Sciatic nerve (tissue), 2 donors: ENCODE results near the gene EEFSEC. TPM values are rescaled to one million over a fixed set of nuclear protein-coding genes. Genes with fewer than 3 reads are reported as not detected.

Experiments used
- ATAC-seq: fragments of 200-7000 bp; cut with Tn5 transposase; one replicate; pipeline ENCODE4 v1.9.1; 2020; ENCODE audit warnings: mild to moderate bottlenecking, moderate library complexity
- DNase-seq: peaks from one replicate; pipeline ENCODE4 v3.0.0-alpha.2; 2020; ENCODE audit warnings: low spot score
- intact Hi-C: fragments of 100-400 bp; cut with DNase I; formaldehyde crosslinking; loops from one replicate; pipeline ENCODE4 v1.14.2; 2022
- total RNA-seq: library from RNA; stranded (reverse); fragmentation: NEBNext Ultra II Directional; extraction: Animal tissue kit (Norgen Biotek cat#: 25700); gene quantifications from one replicate; pipeline ENCODE4 v1.2.1, GENCODE V29; 2021
- donor health status: DM: no; HTN: no; CAD: no.
- donor health status: DM: no; HTN: no; CAD: no.

Gene EEFSEC
- total RNA-seq, 1 donor from 2014 or later: 14.8 TPM

DNA sequence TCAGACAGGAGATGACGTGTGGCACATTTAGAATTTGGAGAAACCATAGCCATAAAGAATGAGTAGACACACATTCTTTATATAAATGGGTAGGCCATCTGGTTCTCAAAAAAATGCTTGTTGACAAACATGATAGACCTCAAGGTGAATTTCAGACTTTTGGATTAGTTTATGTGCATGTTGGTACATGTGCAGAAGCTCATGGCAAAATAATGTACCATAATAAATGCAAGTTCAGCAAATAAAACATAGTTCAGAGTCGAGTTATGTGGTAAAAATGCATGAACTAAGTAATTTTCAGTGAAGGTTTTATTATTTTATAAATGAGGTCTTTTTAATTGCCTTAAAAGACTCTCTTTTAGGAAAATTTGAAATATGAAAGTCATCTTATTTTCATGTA lies 24.6 kb downstream of the EEFSEC start:
- intact Hi-C loops: no loop called here
- no peak for DNase-seq
- no peak for ATAC-seq

DNA sequence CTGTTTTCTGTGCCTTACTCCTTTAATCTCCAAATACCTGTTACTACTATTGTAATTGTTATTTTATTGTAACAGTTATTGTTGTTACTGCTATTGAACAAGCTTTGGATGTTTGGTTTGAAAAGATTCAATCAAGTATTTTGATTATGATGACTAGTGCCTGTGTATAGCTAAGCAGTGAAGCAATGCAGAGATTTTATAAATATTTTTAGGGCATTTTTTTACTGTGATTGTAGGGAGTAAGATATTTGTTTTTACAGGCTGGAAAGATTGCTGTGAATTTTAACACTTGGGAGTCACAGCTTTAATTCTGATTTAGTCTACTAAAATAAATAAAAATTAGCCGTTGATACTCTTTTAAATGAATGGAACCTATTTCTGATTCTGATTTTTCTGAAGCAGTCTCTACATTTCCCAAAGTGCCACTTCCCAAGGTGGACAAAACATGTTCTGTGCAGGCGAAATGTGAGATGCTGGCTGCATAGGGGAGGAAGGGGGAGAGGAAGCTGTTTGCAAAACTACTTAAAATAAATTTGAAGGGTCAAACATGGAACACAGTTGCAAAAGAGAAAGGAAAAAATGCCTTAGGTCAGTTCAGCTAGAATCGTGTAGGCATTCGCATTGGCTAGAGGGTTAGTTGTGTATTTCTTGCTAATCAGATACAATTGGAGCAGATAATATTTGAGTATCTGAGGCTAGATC lies 25.7 kb downstream of the EEFSEC start:
- intact Hi-C loops: no loop called here
- ATAC-seq: peak; percentile 48
- DNase-seq: no peak

DNA sequence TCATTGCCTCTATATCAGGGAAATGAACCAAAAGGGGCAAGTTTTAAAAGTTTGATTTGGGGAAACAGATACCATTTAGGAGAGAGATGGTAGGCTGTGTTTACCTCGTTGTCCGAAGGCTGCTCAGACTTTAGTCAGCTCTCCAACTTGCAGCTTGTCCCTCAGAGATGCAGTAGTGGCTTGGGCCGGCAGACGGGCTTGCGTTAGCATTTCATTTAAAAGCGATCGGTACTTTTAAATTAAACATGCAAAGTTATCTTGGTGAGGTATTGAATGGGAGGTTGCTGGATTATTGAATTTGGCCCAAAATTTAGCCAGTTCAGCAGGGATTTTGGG lies 26.2 kb downstream of the EEFSEC start:
- ATAC-seq (peak; percentile 46), DNase-seq (no peak)
- intact Hi-C loops: no loop called here

DNA sequence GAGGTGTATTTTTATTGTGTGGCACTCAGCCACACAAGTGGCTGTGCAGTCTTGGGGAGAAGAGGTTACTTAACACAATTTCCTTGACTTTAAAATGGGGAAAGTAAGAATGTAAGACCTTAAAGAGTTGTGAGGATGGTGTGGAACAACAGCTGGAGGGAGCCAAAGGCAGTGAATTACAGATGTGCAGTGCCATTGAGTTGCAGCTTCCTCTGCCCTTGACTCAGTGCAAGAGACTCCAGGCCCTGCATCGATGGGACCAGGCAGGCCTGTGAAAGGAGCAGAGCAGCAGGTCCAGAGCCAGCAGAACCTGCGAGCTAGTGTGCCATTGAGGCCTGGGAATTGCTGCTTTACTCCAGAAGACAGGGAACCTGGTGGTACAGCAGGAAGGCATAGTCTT lies 27.2 kb downstream of the EEFSEC start:
- ATAC-seq (peak; percentile 81), DNase-seq (no peak)
- intact Hi-C loops: no loop called here

DNA sequence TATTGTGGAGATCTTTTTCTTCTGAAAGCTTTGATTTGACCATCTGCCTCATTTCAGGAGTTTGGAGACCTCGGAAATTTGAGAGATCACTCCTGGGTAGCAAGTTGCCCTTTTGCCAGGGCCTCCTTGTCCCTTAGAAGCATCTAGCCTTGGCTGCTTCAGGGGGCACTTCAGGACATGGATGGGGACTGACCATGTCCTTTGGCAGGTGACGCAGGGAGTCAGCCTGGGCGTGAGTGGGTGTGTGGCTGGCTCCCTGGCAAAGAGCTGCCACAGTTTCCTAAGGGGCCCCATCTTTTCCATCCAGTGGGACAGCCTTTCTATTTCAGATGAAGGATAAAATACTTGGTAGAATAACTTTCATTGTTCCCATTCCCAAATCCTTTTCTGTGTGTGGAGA lies 27.6 kb downstream of the EEFSEC start:
- ATAC-seq: no peak
- intact Hi-C loops: no loop called here
- no peak for DNase-seq

DNA sequence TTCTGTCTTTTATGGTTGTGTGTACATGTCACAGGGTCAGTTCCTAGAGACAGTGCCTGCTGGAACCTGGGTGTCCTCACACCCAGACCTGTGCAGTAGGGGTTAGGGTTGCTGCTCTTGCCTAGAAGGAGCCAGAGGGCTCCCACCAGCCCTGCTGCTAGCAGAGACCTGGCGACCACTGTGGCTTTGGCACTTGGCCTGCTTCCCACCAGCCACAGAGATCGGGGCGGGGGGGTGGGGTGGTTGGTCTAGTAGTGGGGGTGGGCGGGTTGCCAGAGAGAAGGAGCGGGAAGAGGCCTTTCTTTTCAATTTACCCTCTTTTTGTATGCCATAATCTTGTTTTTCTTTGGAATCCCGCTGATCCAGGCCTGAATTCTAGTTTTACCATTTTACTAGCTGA lies 29.4 kb downstream of the EEFSEC start:
- ATAC-seq (no peak), DNase-seq (no peak)
- intact Hi-C loops: no loop called here

DNA sequence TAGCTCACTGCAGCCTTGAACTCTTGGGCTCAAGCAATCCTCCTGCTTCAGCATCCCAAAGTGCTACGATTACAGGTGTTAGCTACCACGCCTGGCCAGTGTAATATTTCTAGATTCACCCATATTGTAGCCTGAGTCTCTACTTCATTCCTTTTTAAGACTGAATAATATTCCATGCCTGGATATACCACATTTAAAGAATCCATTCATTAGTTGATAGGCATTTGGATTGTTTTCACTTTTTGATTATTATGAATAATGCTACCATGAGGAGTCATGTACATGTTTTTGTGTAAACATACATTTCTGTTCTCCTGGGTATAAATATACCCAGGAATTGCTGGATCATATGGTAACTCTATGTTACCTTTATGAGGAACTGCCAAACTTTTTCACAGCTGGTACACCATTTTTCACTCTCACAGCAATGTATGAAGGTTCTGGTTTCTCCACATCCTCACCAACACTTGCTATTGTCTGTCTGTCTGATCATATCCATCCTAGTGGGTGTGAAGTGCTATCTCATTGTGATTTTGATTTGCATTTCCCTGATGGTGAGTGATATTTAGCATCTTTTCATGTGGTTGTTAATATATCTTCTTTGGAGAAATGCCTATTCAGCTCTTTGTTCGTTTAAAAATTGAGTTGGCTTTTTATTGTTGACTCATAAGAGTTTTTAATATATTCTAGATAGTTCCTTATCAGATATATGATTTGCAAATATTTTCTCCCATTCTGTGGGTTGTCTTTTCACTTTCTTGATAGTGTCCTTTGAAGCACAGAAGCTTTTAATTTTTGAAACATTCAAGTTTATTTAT lies 32.6 kb downstream of the EEFSEC start:
- ATAC-seq (no peak), DNase-seq (no peak)
- intact Hi-C loops: no loop called here

DNA sequence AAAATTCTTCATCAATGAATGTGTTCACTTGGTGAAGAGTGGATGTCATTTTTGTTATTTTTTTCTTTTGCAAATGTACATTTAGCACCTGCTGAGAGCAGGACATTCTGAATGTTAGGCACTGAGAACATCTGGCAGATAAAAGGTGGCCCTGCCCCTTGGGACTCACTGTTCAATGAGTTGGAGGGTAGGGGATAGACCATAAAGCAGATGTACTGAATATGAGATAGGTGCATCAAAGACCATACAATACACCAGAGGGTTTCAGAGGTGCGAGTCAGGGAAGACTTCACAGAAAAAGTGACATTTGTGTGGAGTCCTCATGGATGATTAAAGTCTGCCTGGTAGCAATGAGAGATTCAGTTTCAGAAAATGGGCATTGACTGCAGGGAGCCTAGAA lies 34.2 kb downstream of the EEFSEC start:
- ATAC-seq (no peak), DNase-seq (no peak)
- intact Hi-C loops: no loop called here

DNA sequence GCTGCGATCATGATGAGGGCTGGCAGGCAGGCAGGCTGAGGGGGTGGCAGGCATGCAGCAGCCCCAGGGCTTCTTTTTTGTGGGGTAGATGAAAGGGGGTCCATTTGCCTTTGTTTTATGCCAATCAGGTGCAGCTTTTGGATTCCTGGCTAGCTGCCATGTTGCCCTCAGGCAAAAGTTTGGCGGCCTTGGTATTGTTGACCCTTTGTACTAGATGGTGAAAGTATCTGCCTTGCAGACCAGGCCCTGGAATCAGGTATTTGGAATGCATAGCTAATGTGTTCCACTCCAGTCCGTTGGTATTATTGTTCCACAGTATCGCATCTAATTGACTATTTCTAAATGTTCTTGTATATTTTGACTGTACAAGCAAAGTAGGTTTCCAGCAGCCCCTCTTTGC lies 35.0 kb downstream of the EEFSEC start:
- DNase-seq (no peak), ATAC-seq (no peak)
- intact Hi-C loops: no loop called here

DNA sequence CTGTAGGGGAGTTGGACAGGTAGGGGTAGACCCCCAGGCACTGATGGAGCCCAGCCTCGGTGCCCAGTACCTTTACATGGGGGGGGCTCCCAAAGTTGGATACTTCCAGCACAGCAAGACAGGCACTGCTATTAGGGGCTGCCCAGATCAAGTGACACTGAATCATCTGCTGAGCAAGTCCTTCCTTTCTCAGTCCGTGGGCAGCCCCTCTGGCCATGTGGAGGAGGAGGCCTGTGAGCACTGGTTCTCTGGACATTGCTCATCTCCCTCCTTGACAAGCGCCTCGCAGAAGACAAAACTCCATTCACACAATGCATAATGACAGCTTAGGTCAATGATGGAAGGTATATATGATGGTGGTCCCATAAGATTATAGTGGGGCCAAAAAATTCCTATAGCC lies 35.7 kb downstream of the EEFSEC start:
- intact Hi-C loops: no loop called here
- DNase-seq: no peak
- no peak for ATAC-seq

DNA sequence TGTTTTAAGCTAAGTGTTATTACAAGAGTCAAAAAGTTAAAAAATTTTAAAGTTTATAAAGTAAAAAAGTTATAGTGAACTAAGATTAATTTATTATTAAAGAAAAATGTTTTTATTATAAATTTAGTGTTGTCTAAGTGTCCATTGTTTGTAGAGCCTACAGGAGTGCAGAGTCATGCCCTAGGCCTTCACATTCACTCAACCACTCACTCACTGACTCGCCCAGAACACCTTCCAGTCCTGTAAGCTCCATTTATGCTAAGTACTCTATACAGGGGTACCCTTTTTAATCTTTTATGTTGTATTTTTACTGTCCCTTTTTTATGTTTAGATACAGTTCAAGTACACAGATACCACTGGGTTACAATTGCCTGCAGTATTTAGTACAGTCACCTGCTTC lies 37.2 kb downstream of the EEFSEC start:
- no peak for DNase-seq
- intact Hi-C loops: no loop called here
- ATAC-seq: no peak

DNA sequence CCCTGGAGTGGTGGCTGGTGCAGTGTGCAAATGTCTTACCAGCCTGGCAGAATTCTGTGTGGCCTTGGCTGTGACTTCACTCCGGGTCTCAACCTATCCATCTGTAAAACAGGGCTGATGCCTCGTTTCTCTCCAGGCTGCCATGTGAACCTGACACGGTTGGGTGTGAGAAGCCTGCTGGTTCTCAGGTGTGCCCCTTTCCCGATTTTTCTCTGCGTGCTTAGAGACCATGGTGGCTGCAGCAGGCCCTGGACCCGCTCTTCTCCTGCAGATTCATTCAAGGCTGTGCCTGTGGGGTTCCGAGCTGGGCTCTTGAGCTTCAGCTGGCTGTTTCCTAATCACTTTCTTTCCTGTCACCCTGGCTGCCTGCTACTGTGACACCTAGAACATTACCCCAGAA lies 38.9 kb downstream of the EEFSEC start:
- intact Hi-C loops: no loop called here
- no peak for DNase-seq
- no peak for ATAC-seq

DNA sequence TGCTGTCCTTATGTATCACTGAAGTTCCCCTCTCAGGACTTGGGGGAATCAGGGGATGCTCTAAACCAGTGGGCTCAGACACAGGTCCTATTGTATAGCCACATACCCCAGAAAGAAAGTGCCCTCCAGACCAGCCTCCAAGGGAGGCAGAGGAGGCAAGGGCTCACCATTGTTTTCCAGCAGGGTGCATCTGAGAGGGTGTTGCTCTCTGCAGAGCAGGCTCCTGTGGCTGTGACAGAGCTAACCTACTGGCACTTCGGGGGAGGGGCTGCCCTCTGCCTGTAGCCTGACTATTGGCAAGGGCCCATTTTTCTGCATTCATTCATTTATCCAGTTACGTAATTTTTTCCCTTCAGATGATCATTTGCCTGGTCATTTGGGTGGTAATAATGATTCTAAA lies 39.9 kb downstream of the EEFSEC start:
- ATAC-seq: no peak
- DNase-seq: no peak
- intact Hi-C loops: no loop called here

DNA sequence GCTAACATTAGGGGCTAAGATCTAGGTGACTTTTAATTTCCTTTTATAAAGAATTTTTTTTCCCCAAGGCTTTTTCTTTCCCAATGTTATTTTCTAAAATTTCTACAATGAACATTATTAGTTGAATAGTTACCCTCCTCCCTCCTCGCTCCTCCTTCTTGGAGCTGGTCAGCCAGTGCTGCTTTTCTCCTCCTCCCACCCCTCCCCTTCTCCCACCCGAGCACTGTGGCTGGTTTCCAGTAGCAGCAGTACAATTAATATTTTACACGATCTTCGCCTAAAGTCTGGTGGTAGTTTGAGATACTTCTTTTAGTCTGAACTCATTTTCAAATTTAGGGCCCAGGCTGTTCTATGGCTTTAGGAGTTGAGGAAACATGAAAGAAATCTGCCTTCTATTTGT lies 41.6 kb downstream of the EEFSEC start:
- ATAC-seq: peak; percentile 87
- intact Hi-C loops: no loop called here
- DNase-seq: no peak

DNA sequence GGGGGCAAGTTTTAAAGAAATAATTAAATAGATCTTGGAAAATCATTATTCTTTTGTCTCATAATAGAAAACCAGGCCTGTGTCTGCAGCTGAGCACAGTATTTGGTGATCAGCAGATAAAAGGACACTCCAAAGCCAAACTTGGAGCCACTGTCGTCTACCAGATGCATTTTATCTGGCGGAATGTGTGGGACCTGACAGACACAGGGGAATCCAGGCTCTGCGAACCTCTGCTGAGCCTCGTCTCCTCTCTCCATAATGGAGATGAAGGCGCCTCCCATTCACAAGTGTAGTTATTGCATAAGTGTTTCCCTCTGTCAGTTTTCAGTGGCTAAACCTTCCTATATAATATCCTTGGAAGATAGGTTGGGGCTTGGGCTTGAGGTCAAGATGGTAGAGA lies 42.1 kb downstream of the EEFSEC start:
- intact Hi-C loops: no loop called here
- ATAC-seq (peak; percentile 10), DNase-seq (no peak)

DNA sequence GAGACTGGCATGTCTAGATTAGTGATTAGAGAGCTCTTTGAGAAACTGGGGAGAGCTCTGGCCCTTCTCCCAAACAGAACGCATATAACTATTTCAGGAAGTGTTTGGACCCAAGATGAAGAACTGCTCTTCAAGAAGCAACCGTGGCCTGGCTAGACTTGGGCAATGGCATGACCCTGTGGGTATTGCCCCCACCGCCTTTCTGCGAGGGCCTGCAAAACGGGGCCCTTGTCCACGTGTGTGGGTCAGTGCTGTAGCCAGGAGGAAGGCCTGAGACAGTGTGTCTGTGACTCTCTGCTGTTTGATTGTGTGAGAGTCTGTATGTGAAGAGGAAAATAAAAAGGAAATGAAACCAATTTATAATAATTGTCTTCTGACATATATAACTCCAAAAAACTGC lies 42.5 kb downstream of the EEFSEC start:
- ATAC-seq (peak; percentile 36), DNase-seq (no peak)
- intact Hi-C loops: no loop called here

DNA sequence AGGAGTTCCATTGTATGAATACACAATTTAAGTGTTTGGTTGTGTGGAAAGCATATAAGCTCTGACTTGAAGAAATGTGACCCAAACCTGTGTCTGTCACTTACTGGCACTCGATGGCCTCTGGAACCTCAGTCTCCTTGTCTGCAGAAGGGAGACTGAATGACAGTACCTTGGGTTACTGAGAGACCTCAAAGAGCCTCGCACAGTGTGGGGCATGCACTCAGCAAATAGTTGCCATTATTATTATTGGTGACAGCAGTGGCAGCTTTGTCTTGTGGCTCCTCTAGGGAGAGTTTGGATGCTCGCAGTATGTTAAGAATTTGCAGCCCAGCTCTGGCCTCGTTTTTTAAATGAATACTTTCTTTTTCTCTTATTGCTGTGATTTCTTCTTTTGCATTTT lies 43.4 kb downstream of the EEFSEC start:
- intact Hi-C loops: no loop called here
- ATAC-seq (no peak), DNase-seq (no peak)

DNA sequence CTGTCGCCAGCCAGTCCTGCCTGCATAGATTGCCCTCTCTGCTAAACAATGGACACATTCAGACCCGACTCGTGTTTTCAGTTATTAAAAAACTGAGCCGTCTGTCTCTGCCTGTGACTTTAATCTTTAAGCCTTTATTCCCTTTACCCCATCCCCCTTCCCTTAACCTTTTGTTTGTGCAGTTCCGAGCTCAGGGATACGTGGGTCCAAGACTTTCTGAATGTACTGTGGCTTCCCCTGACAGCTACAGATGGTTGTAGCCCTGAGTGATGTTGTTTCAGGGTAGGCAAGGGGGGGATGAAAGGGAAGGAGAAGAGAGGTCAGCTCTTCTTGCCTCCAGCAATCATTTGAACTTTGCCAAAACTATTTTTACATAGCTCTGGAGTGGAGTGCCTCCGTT lies 44.6 kb downstream of the EEFSEC start:
- ATAC-seq (no peak), DNase-seq (no peak)
- intact Hi-C loops: no loop called here

DNA sequence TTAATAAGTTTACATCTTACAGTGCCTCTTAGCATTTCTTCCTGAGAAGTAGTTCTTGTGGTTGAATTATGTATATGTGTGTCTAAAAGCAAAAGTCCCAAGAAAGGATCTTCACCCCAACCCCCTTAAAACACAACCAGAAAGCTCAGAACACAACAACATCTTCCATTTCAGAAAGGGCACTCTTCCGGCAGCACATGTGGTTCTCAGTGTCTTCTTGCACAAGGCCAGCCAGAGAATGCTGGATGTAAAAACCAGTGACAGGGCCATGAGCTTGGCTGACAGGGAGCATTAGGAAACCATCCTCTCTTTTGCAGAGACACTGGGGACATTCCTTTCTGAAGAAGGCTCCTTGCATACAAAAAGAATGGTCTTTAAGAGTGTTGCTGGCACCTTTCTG lies 45.0 kb downstream of the EEFSEC start:
- intact Hi-C loops: no loop called here
- ATAC-seq: peak; percentile 61
- no peak for DNase-seq

DNA sequence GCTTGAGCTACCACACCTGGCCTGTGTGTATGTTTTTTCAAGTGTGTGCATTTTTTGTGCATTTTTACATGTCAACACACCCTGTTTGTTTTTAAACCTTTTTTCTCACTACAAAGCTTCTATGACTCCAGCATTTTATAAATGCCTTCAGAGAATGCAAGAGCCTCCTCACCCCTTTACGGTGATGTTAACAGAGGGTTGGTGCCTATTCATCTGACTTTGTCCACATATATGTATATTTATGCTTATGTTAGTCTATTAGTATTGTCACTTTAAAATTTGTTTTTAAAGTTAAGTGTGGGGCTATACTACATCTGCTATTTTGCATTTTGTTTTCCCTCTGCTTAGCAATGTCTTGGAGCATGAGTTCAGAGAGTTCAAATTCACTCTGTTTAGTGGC lies 45.8 kb downstream of the EEFSEC start:
- intact Hi-C loops: no loop called here
- DNase-seq (no peak), ATAC-seq (no peak)

DNA sequence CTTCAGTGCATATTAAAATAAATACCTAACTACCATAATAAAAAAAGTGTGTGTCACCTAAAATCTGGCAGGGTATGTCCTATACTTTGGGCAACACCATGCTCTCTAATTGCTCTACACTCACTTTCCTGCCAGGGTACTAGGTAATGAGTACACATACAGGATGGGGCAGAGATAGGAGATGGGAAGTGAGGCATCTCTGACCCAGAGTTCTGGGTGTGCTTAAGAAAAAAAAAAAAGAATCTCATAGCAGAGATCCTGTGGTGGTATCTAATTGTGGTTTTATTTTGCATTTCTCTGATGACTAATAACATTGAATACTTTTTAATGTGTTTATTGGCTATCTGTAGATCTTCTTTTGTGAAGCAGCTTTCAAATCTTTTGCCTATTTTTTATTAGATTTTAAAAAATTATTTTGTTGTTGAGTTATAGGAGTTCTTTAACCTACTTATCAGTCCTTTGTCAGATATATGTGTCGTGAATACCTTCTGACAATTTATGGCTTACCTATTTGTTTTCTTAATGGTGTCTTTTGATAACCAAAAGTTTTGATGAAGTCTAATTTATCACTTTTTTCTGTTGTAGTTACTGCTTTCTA lies 48.0 kb downstream of the EEFSEC start:
- DNase-seq (no peak), ATAC-seq (no peak)
- intact Hi-C loops: no loop called here
